ENCODE data around the gene ATP6AP1. TPM values are rescaled to one million over a fixed set of nuclear protein-coding genes. Genes with fewer than 3 reads are reported as not detected.

The ATP6AP1 gene
- 10 to 100 TPM; 40.8 to 75.7 TPM for total RNA-seq

- Histone ChIP-seq H3K4me3 (peak within 1 kb of the TSS; percentile 85), H3K27me3 (replicated peaks; ENCODE audit: insufficient read depth) (no peaks in the 10 kb centered on the region), H3K9me3 (no peaks in the 10 kb centered on the region), H3K27ac (peak within 1 kb of the TSS; percentile 38 to 67), H3K36me3 (no peaks in the 10 kb centered on the region), H3K4me1 (ENCODE audit: control insufficient read depth in 1 of 2, low read depth in 2 of 2) (peaks cover 5 to 27% of the 10 kb centered on the region in 2 donors)
- no peak for TF ChIP-seq CTCF (IDR thresholded peaks at IDR 0.05)
- peak; percentile 68 for DNase-seq (ENCODE audit: low spot score)
- peak; percentile 77 for ATAC-seq (ENCODE audit: insufficient number of reproducible peaks, low FRiP score, low read depth)
Measured at GRCh38 chrX:154428176-154429171, at the start of gene ATP6AP1. Gene ATP6AP1 (plus strand): TSS chrX:154428677. CDS start chrX:154428693, 16 bp downstream.

DNA sequence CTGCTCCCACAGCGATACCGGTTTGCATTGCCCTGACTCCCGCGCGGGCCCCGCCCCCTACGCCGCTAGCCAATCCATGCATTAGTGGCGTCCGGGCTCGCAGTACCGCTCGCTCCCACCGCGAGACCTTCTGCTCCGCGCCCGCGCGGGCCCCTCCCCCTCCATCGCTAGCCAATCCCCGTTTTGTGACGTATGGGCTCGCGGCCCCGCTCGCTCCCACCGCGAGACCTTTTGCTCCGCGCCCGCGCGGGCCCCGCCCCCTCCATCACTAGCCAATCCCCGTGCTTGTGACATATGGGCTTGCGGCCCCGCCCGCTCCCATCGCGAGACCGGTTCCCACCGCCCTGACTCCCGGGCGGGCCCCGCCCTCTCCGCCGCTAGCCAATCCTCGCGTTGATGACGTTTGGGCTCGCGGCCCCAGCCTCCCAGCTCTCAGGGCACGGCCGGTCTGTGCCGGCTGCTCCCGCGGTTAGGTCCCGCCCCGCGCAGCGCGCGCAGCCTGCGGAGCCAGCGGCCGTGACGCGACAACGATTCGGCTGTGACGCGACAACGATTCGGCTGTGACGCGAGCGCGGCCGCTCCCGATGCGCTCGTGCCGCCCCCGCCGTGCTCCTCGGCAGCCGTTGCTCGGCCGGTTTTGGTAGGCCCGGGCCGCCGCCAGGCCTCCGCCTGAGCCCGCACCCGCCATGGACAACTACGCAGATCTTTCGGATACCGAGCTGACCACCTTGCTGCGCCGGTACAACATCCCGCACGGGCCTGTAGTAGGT, 49.5 kb upstream of the ATP6AP1 start, which contains the start of gene EMD:
Gene EMD (plus strand): TSS at position 497 of the 770 bp plus-strand sequence. CDS start 190 bp downstream, at position 687.
- Histone ChIP-seq H3K27me3 (replicated peaks; ENCODE audit: insufficient read depth) (no peaks in the 10 kb centered on the region), H3K9me3 (no peaks in the 10 kb centered on the region), H3K27ac (peak within 1 kb of the TSS; percentile 97 to 98), H3K4me1 (ENCODE audit: control insufficient read depth in 1 of 2, low read depth in 2 of 2) (peaks cover 8 to 45% of the 10 kb centered on the region in 2 donors), H3K36me3 (no peaks in the 10 kb centered on the region), H3K4me3 (peak within 1 kb of the TSS; percentile 91)
- DNase-seq (ENCODE audit: low spot score) (peak; percentile 91), ATAC-seq (ENCODE audit: insufficient number of reproducible peaks, low FRiP score, low read depth) (peak; percentile 75)
- peak; percentile 14 for TF ChIP-seq CTCF (IDR thresholded peaks at IDR 0.05)

GRCh38 chrX:154379569-154379951, 48.9 kb upstream of the ATP6AP1 start:
- Histone ChIP-seq H3K4me3 (peak overlapping the region; percentile 91), H3K27me3 (replicated peaks; ENCODE audit: insufficient read depth) (no peaks in the 10 kb centered on the region), H3K27ac (peak overlapping the region; percentile 97 to 98), H3K9me3 (no peaks in the 10 kb centered on the region), H3K36me3 (no peaks in the 10 kb centered on the region), H3K4me1 (ENCODE audit: control insufficient read depth in 1 of 2, low read depth in 2 of 2) (peaks cover 8 to 50% of the 10 kb centered on the region in 2 donors)
- TF ChIP-seq CTCF (IDR thresholded peaks at IDR 0.05) = no peak
- ATAC-seq (ENCODE audit: insufficient number of reproducible peaks, low FRiP score, low read depth) (no peak), DNase-seq (ENCODE audit: low spot score) (no peak)

DNA sequence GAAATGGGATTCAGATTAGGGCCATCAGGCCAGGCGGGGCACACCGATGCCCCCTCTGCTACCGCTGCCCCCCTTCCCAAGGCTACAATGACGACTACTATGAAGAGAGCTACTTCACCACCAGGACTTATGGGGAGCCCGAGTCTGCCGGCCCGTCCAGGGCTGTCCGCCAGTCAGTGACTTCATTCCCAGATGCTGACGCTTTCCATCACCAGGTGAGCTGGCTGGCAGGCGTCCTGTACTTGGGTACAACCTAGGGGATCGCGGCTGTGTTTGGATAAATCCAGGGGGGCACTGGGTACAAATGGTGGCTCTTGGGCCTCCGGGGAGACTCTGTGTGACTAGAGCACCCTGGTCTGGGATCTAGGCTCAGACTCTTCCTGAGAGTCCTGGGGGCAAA, 48.3 kb upstream of the ATP6AP1 start:
- peak overlapping the region; percentile 97 to 98 for H3K27ac ChIP-seq
- H3K9me3 ChIP-seq = no peaks in the 10 kb centered on the region
- H3K4me1 ChIP-seq (ENCODE audit: control insufficient read depth in 1 of 2, low read depth in 2 of 2) = peaks cover 8 to 48% of the 10 kb centered on the region in 2 donors
- DNase-seq (ENCODE audit: low spot score) = no peak
- H3K4me3 ChIP-seq = peak overlapping the region; percentile 91
- no peaks in the 10 kb centered on the region for H3K36me3 ChIP-seq
- TF ChIP-seq CTCF (IDR thresholded peaks at IDR 0.05) = no peak
- H3K27me3 ChIP-seq (replicated peaks; ENCODE audit: insufficient read depth) = no peaks in the 10 kb centered on the region
- ATAC-seq (ENCODE audit: insufficient number of reproducible peaks, low FRiP score, low read depth) = no peak

- DNase-seq (ENCODE audit: low spot score) = no peak
- peak overlapping the region; percentile 91 for H3K4me3 ChIP-seq
- no peak for ATAC-seq (ENCODE audit: insufficient number of reproducible peaks, low FRiP score, low read depth)
- no peaks in the 10 kb centered on the region for H3K9me3 ChIP-seq
- H3K27ac ChIP-seq = peak overlapping the region in 1 of 2 donors; percentile 98
- H3K36me3 ChIP-seq = no peaks in the 10 kb centered on the region
- TF ChIP-seq CTCF (IDR thresholded peaks at IDR 0.05) = no peak
- no peaks in the 10 kb centered on the region for H3K27me3 ChIP-seq (replicated peaks; ENCODE audit: insufficient read depth)
- H3K4me1 ChIP-seq (ENCODE audit: control insufficient read depth in 1 of 2, low read depth in 2 of 2) = peaks cover 8 to 43% of the 10 kb centered on the region in 2 donors
Measured at GRCh38 chrX:154380787-154381186, 47.7 kb upstream of the ATP6AP1 start.

Data from thoracic aorta (tissue), 2 donors.